GM06990 (cell line): ENCODE results near the gene ITPR1.
A peak's percentile ranks its signal among the peaks of the same experiment; 100 is the strongest.

Experiments used
- DNase-seq: peaks from one replicate; pipeline ENCODE4 v3.0.0-alpha.2; 2011; ENCODE audit not compliant: insufficient read length; ENCODE audit errors: extremely low read depth
- H3K27me3 ChIP-seq: replicated peaks from 2 replicates; pipeline ENCODE4 v1.6.0; 2011; ENCODE audit warnings: low read length; ENCODE audit not compliant: control insufficient read depth, insufficient read depth
- H3K36me3 ChIP-seq: 2 replicates; pipeline ENCODE4 v1.5.1; 2011; ENCODE audit warnings: low read length; ENCODE audit not compliant: control insufficient read depth, insufficient read depth
- H3K4me3 ChIP-seq: replicated peaks from 2 replicates; pipeline ENCODE4 v1.5.1; 2011; ENCODE audit warnings: low read depth, mild to moderate bottlenecking, control low read depth, low read length
- CTCF ChIP-seq: IDR thresholded peaks from 2 replicates; pipeline ENCODE4 v1.5.1; 2011; ENCODE audit warnings: low read length, control low read depth, mild to moderate bottlenecking, inconsistent platforms; ENCODE audit not compliant: insufficient read depth, poor library complexity, severe bottlenecking

The ITPR1 gene

GRCh38 chr3:4474683-4475490 lies 18.3 kb upstream of the ITPR1 start:
- peak; percentile 34 for DNase-seq
- Histone ChIP-seq H3K27me3 (no peaks in the 10 kb centered on the region), H3K36me3 (no peaks in the 10 kb centered on the region), H3K4me3 (no peak overlapping the region)
- TF ChIP-seq CTCF, result no peak

- Histone ChIP-seq H3K4me3 (no peak overlapping the region), H3K27me3 (no peaks in the 10 kb centered on the region), H3K36me3 (no peaks in the 10 kb centered on the region)
- no peak for DNase-seq
- no peak for TF ChIP-seq CTCF
Observed at GRCh38 chr3:4475804-4476203, 17.3 kb upstream of the ITPR1 start.

- no peak for TF ChIP-seq CTCF
- no peaks in the 10 kb centered on the region for H3K36me3 ChIP-seq
- no peak for DNase-seq
- no peak overlapping the region for H3K4me3 ChIP-seq
- no peaks in the 10 kb centered on the region for H3K27me3 ChIP-seq
Observed at GRCh38 chr3:4476496-4476895, 16.7 kb upstream of the ITPR1 start.

GRCh38 chr3:4478261-4478660 lies 14.9 kb upstream of the ITPR1 start:
- H3K36me3 ChIP-seq, result no peaks in the 10 kb centered on the region
- DNase-seq, result no peak
- H3K27me3 ChIP-seq, result no peaks in the 10 kb centered on the region
- no peak for TF ChIP-seq CTCF
- H3K4me3 ChIP-seq, result no peak overlapping the region

- H3K4me3 ChIP-seq, result no peak overlapping the region
- peaks cover 2% of the 10 kb centered on the region; the same call in 1 of the 2 replicates for H3K27me3 ChIP-seq
- no peaks in the 10 kb centered on the region for H3K36me3 ChIP-seq
- DNase-seq, result no peak
- no peak for TF ChIP-seq CTCF
Observed at GRCh38 chr3:4491855-4492207, 1.3 kb upstream of the ITPR1 start.
